ENCODE results near the gene RPL39L.

- TF ChIP-seq TAF1 (IDR thresholded peaks at IDR 0.05; ENCODE audit: low read depth) (no peak), REST (IDR thresholded peaks at IDR 0.05; ENCODE audit: low read depth) (no peak), FOXM1 (IDR thresholded peaks at IDR 0.05; ENCODE audit: borderline replicate concordance, low read depth) (no peak), EGR1 (IDR thresholded peaks at IDR 0.05) (no peak), YY1 (IDR thresholded peaks at IDR 0.05; ENCODE audit: low read depth) (no peak), USF1 (IDR thresholded peaks at IDR 0.05) (no peak)
Measured at GRCh38 chr3:187076297-187076696, 63.0 kb downstream of the RPL39L start.
